HCT116 (cell line): ENCODE results near the gene VPS33A. TPM values are rescaled to one million over a fixed set of nuclear protein-coding genes. Genes with fewer than 3 reads are reported as not detected.

Source experiments
- ATAC-seq: fragments of 200-7000 bp; cut with Tn5 transposase; 2 replicates; pipeline ENCODE4 v1.9.1; 2020; ENCODE audit warnings: mild to moderate bottlenecking, moderate library complexity
- BruUV-seq: library from RNA; stranded (reverse); fragments of 400-500 nt; replicated peaks from 2 replicates; lab custom pipeline; 2021; lab: Mats Ljungman, UMichigan
- CTCF ChIA-PET: fragments of 300-600 bp; sonication (Branson Sonifier 250); formaldehyde crosslinking; loops from one replicate; lab custom pipeline; 2021; ENCODE audit warnings: antibody characterized with exemption; lab: Charles Lee
- POLR2A ChIA-PET: fragments of 300-600, 350-600 bp; sonication (Branson Sonifier 250); formaldehyde crosslinking; loops from one replicate; lab custom pipeline; 2021; ENCODE audit warnings: antibody characterized with exemption; lab: Charles Lee
- RAD21 ChIA-PET, 2 experiments: fragments of 300-600 bp; sonication (Branson Sonifier 250); formaldehyde crosslinking; loops; one replicate each; lab custom pipeline; 2023; ENCODE audit warnings: low total read pairs in 2 of 2; ENCODE audit not compliant: uncharacterized antibody in 2 of 2, unreplicated experiment in 2 of 2, low non-redundant PET in 1 of 2; lab: Charles Lee
- DNase-seq: peaks from one replicate; pipeline ENCODE4 v3.0.0-alpha.2; 2010; ENCODE audit warnings: low read depth, low spot score
- H2AFZ ChIP-seq: fragments of 200-600 bp; shearing (Covaris generic), sonication (generic); 2 replicates; pipeline ENCODE4 v1.6.1; 2017; ENCODE audit warnings: low read depth, mixed run types, mixed read lengths, antibody characterized with exemption, low read length; ENCODE audit not compliant: poor library complexity, severe bottlenecking
- H3K27ac ChIP-seq: 2 replicates; pipeline ENCODE4 v1.5.1; 2012; ENCODE audit warnings: low read depth, low read length
- H3K27me3 ChIP-seq: fragments of 200-600 bp; sonication (generic); 2 replicates; pipeline ENCODE4 v1.6.1; 2016; ENCODE audit warnings: mixed run types, low read length, mixed read lengths; ENCODE audit not compliant: insufficient read depth
- H3K36me3 ChIP-seq, 2 experiments: fragments of 200-500 bp in 1 of 2; fragments of 200-600 bp in 1 of 2; sonication (Bioruptor generic) in 1 of 2; sonication (generic) in 1 of 2; 2 replicates each; pipeline versions ENCODE4 v1.5.1 to v1.6.1; 2014 to 2016; ENCODE audit warnings: low read length in 2 of 2, inconsistent platforms in 1 of 2, mixed read lengths in 1 of 2, mixed run types in 1 of 2; ENCODE audit not compliant: insufficient read depth in 2 of 2, control insufficient read depth in 1 of 2
- H3K4me1 ChIP-seq, 2 experiments: fragments of 200-600 bp in 1 of 2; sonication (generic) in 1 of 2; 2 replicates each; pipeline versions ENCODE4 v1.5.1 to v1.6.1; 2012 to 2017; ENCODE audit warnings: low read length in 2 of 2, inconsistent platforms in 1 of 2, mild to moderate bottlenecking in 1 of 2, mixed read lengths in 1 of 2, mixed run types in 1 of 2, moderate library complexity in 1 of 2; ENCODE audit not compliant: insufficient read depth in 2 of 2, control insufficient read depth in 1 of 2
- H3K4me2 ChIP-seq: fragments of 200-600 bp; sonication (generic); 2 replicates; pipeline ENCODE4 v1.6.1; 2017; ENCODE audit warnings: mixed run types, low read length, mixed read lengths
- H3K4me3 ChIP-seq, 2 experiments: fragments of 200-600 bp in 1 of 2; sonication (generic) in 1 of 2; replicated peaks in 1 of 2; 2 replicates each; pipeline ENCODE4 v1.5.1; 2011 to 2016; ENCODE audit warnings: low read length in 2 of 2, control low read depth in 1 of 2, low read depth in 1 of 2, mild to moderate bottlenecking in 1 of 2, mixed read lengths in 1 of 2, mixed run types in 1 of 2
- H3K79me2 ChIP-seq: fragments of 200-600 bp; sonication (generic); 2 replicates; pipeline ENCODE4 v1.6.1; 2017; ENCODE audit warnings: mild to moderate bottlenecking, mixed run types, low read length, moderate library complexity, mixed read lengths; ENCODE audit not compliant: insufficient read depth
- H3K9ac ChIP-seq: fragments of 200-600 bp; sonication (generic); 2 replicates; pipeline ENCODE4 v1.6.1; 2016; ENCODE audit warnings: low read length, mixed read lengths
- H3K9me2 ChIP-seq: fragments of 200-600 bp; sonication (generic), shearing (Covaris generic); 2 replicates; pipeline ENCODE4 v1.6.1; 2017; ENCODE audit warnings: mixed run types, mild to moderate bottlenecking, moderate library complexity; ENCODE audit not compliant: insufficient read depth
- H3K9me3 ChIP-seq, 2 experiments: fragments of 200-500 bp in 1 of 2; fragments of 200-600 bp in 1 of 2; sonication (Bioruptor generic) in 1 of 2; sonication (generic) in 1 of 2; 2 replicates each; pipeline ENCODE4 v1.6.1; 2014 to 2017; ENCODE audit warnings: low read length in 2 of 2, mixed read lengths in 2 of 2, inconsistent platforms in 1 of 2, low read depth in 1 of 2, mild to moderate bottlenecking in 1 of 2, mixed run types in 1 of 2, moderate library complexity in 1 of 2; ENCODE audit not compliant: control insufficient read depth in 1 of 2, insufficient read depth in 1 of 2
- H4K20me1 ChIP-seq: fragments of 200-600 bp; sonication (generic), shearing (Covaris generic); 2 replicates; pipeline ENCODE4 v1.6.1; 2017; ENCODE audit warnings: mixed run types, mild to moderate bottlenecking, moderate library complexity; ENCODE audit not compliant: insufficient read depth
- ATF3 ChIP-seq: IDR thresholded peaks from 2 replicates; pipeline ENCODE4 v1.6.1; 2012
- CBX3 ChIP-seq: IDR thresholded peaks from 2 replicates; pipeline ENCODE4 v1.6.1; 2012; ENCODE audit warnings: low read depth
- CEBPB ChIP-seq: IDR thresholded peaks from 2 replicates; pipeline ENCODE4 v1.6.1; 2012; ENCODE audit warnings: low read depth
- CTCF ChIP-seq, 3 experiments: fragments of 200-600 bp in 1 of 3; sonication (generic) in 1 of 3; IDR thresholded peaks in 2 of 3; conservative IDR thresholded peaks in 1 of 3; 2 replicates each; pipeline ENCODE4 v1.5.1; 2012 to 2017; ENCODE audit warnings: low read depth in 2 of 3, low read length in 2 of 3, antibody characterized with exemption in 1 of 3, borderline replicate concordance in 1 of 3, control low read depth in 1 of 3, mild to moderate bottlenecking in 1 of 3, mixed read lengths in 1 of 3, mixed run types in 1 of 3, moderate library complexity in 1 of 3; ENCODE audit not compliant: insufficient read depth in 1 of 3
- EGR1 ChIP-seq: IDR thresholded peaks from 2 replicates; pipeline ENCODE4 v1.6.1; 2012; ENCODE audit warnings: low read depth
- ELF1 ChIP-seq: IDR thresholded peaks from 2 replicates; pipeline ENCODE4 v1.6.1; 2012; ENCODE audit warnings: low read depth, borderline replicate concordance
- EZH2 ChIP-seq: fragments of 200-600 bp; sonication (generic); IDR thresholded peaks from 2 replicates; pipeline ENCODE4 v1.6.1; 2017; ENCODE audit warnings: antibody characterized with exemption, mixed run types
- EZH2phosphoT487 ChIP-seq: fragments of 200-600 bp; IDR thresholded peaks from 2 replicates; pipeline ENCODE4 v1.6.1; 2018; ENCODE audit warnings: antibody characterized with exemption, borderline replicate concordance
- FOSL1 ChIP-seq: IDR thresholded peaks from 2 replicates; pipeline ENCODE4 v1.6.1; 2012; ENCODE audit warnings: low read depth
- JUND ChIP-seq: IDR thresholded peaks from 2 replicates; pipeline ENCODE4 v1.6.1; 2012
- MAX ChIP-seq: IDR thresholded peaks from 2 replicates; pipeline ENCODE4 v1.6.1; 2012
- POLR2A ChIP-seq: IDR thresholded peaks from 2 replicates; pipeline ENCODE4 v1.7.0; 2011; ENCODE audit warnings: borderline replicate concordance; ENCODE audit not compliant: insufficient read depth, insufficient read length; ENCODE audit errors: extremely low read depth
- POLR2AphosphoS5 ChIP-seq: IDR thresholded peaks from 2 replicates; pipeline ENCODE4 v1.6.1; 2011; ENCODE audit warnings: mild to moderate bottlenecking, low read depth, low read length, moderate library complexity
- SIN3A ChIP-seq: IDR thresholded peaks from 2 replicates; pipeline ENCODE4 v1.6.1; 2012; ENCODE audit warnings: low read depth
- SP1 ChIP-seq: IDR thresholded peaks from 2 replicates; pipeline ENCODE4 v1.6.1; 2012; ENCODE audit warnings: low read depth
- TCF7L2 ChIP-seq: IDR thresholded peaks from 2 replicates; pipeline ENCODE4 v1.7.0; 2011; ENCODE audit warnings: borderline replicate concordance, inconsistent platforms; ENCODE audit not compliant: insufficient read depth, insufficient read length; ENCODE audit errors: extremely low read depth
- YY1 ChIP-seq: IDR thresholded peaks from 2 replicates; pipeline ENCODE4 v1.6.1; 2011; ENCODE audit warnings: low read length, low read depth, moderate library complexity, mild to moderate bottlenecking; ENCODE audit not compliant: insufficient replicate concordance; ENCODE audit errors: extremely low read depth
- ZBTB33 ChIP-seq: IDR thresholded peaks from 2 replicates; pipeline ENCODE4 v1.6.1; 2011; ENCODE audit warnings: mild to moderate bottlenecking, low read length, moderate library complexity; ENCODE audit not compliant: insufficient replicate concordance; ENCODE audit errors: extremely low read depth
- ZFX ChIP-seq: fragments of 450-650 bp; IDR thresholded peaks from 2 replicates; pipeline ENCODE4 v1.6.1; 2017
- ZNF274 ChIP-seq: fragments of 200-500 bp; sonication (Bioruptor generic); IDR thresholded peaks from 2 replicates; pipeline ENCODE4 v1.6.1; 2014; ENCODE audit warnings: mild to moderate bottlenecking, low read depth, low read length, inconsistent platforms
- intact Hi-C: fragments of 100-400 bp; cut with micrococcal nuclease; formaldehyde crosslinking; loops from 2 replicates; pipeline ENCODE4 v1.10.0; 2022
- total RNA-seq: library from RNA; stranded (reverse); gene quantifications from one replicate; pipeline ENCODE4 v1.2.1, GENCODE V29; 2021; ENCODE audit not compliant: unreplicated experiment

The VPS33A gene
- total RNA-seq, 1 experiment from 2014 or later: 19.4 TPM

GRCh38 chr12:122197612-122197966, 68.7 kb downstream of the VPS33A start (continued):
- TF ChIP-seq CTCF (IDR thresholded peaks at IDR 0.05 in 2 of 3, conservative IDR thresholded peaks at IDR 0.05 in 1 of 3; ENCODE audit: borderline replicate concordance in 1 of 3, insufficient read depth in 1 of 3, low read depth in 2 of 3, low read length in 2 of 3) (no peak), EGR1 (no peak), CBX3 (no peak), ZFX (no peak), POLR2AphosphoS5 (no peak)

GRCh38 chr12:122195405-122195804, 70.9 kb downstream of the VPS33A start:
- Histone ChIP-seq H3K9me3 (peaks cover 0 to 10% of the 10 kb centered on the region in 2 experiments; a peak in 2 of 4 replicates), H3K9me2 (no peaks in the 10 kb centered on the region), H3K79me2 (no peaks in the 10 kb centered on the region), H3K9ac (no peak overlapping the region), H2AFZ (no peak overlapping the region), H4K20me1 (no peaks in the 10 kb centered on the region), H3K4me3 (no peak overlapping the region), H3K27ac (no peak overlapping the region), H3K36me3 (no peaks in the 10 kb centered on the region), H3K4me2 (no peak overlapping the region), H3K27me3 (no peaks in the 10 kb centered on the region), H3K4me1 (no peaks in the 10 kb centered on the region)
- ATAC-seq (no peak), DNase-seq (no peak)
- intact Hi-C loops: no loop called here
- no peak for TF ChIP-seq ELF1
- TF ChIP-seq ZFX: no peak
- TF ChIP-seq YY1: no peak
- no peak for TF ChIP-seq JUND
- no peak for TF ChIP-seq ATF3
- no peak for TF ChIP-seq CBX3
- no peak for TF ChIP-seq SP1
- no peak for TF ChIP-seq MAX
- TF ChIP-seq POLR2A: no peak
- no peak for TF ChIP-seq TCF7L2
- no peak for TF ChIP-seq EZH2
- TF ChIP-seq ZNF274: no peak
- TF ChIP-seq EGR1: no peak
- TF ChIP-seq FOSL1: no peak
- TF ChIP-seq ZBTB33: no peak
- TF ChIP-seq POLR2AphosphoS5: no peak
- TF ChIP-seq CEBPB: no peak
- no peak for TF ChIP-seq EZH2phosphoT487
- no peak for TF ChIP-seq SIN3A
- no peak for TF ChIP-seq CTCF (IDR thresholded peaks at IDR 0.05 in 2 of 3, conservative IDR thresholded peaks at IDR 0.05 in 1 of 3; ENCODE audit: borderline replicate concordance in 1 of 3, insufficient read depth in 1 of 3, low read depth in 2 of 3, low read length in 2 of 3)
- ChIA-PET POLR2A (no interaction called here), RAD21 (no interaction called here), CTCF (no interaction called here)
- BruUV-seq: no TSS peak
